ENCODE data around the gene PGRMC2. TPM values are rescaled to one million over a fixed set of nuclear protein-coding genes. Genes with fewer than 3 reads are reported as not detected.

Gene PGRMC2
- total RNA-seq, 2 donors from 2014 or later = 14.8 to 20.2 TPM

DNA sequence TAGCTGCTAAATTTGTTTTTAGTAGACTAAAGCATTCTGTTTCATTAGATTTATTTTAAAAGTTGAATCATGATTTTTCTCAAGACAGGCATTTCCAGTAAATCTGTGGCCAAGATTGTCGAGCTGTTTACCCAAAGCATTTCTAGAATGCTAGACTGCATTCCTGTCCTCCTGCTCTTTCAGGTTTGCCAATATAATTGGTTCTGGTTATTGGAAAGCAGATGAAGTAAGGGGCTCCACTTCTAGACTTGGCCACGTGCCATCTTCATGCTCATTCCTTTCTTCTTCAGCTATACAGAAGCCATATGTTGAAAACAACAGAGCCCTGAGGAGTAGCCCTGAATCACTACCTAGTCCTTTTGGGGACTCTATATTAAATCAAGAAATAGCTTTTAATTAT lies 62.5 kb downstream of the PGRMC2 start:
- no peak for DNase-seq
- intact Hi-C loops (cut with DNase I) = no loop called here
- 66 to 75% methylated on average over 2 of the region's 2 CpGs for WGBS, 2 donors

GRCh38 chr4:128221586-128221985 lies 66.0 kb downstream of the PGRMC2 start:
- Histone ChIP-seq H3K4me3 (no peak overlapping the region), H3K36me3 (replicated peaks in 1 of 2; ENCODE audit: insufficient read depth in 1 of 2, low read depth in 2 of 2) (no peaks in the 10 kb centered on the region), H3K27me3 (no peaks in the 10 kb centered on the region), H3K9me3 (no peaks in the 10 kb centered on the region), H3K4me1 (no peaks in the 10 kb centered on the region), H3K27ac (no peak overlapping the region)
- ATAC-seq (no peak), DNase-seq (no peak)
- TF ChIP-seq, protein P1, sequence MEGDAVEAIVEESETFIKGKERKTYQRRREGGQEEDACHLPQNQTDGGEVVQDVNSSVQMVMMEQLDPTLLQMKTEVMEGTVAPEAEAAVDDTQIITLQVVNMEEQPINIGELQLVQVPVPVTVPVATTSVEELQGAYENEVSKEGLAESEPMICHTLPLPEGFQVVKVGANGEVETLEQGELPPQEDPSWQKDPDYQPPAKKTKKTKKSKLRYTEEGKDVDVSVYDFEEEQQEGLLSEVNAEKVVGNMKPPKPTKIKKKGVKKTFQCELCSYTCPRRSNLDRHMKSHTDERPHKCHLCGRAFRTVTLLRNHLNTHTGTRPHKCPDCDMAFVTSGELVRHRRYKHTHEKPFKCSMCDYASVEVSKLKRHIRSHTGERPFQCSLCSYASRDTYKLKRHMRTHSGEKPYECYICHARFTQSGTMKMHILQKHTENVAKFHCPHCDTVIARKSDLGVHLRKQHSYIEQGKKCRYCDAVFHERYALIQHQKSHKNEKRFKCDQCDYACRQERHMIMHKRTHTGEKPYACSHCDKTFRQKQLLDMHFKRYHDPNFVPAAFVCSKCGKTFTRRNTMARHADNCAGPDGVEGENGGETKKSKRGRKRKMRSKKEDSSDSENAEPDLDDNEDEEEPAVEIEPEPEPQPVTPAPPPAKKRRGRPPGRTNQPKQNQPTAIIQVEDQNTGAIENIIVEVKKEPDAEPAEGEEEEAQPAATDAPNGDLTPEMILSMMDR (IDR thresholded peaks at IDR 0.05) = no peak
- TF ChIP-seq POLR2A (IDR thresholded peaks at IDR 0.05) = no peak
- intact Hi-C loops (cut with DNase I) = no loop called here

More for the DNA sequence above, 62.5 kb downstream of the PGRMC2 start:
- ATAC-seq = no peak
- H3K27me3 ChIP-seq = no peaks in the 10 kb centered on the region
- no peaks in the 10 kb centered on the region for H3K36me3 ChIP-seq (replicated peaks in 1 of 2; ENCODE audit: insufficient read depth in 1 of 2, low read depth in 2 of 2)
- no peak overlapping the region for H3K27ac ChIP-seq
- H3K4me3 ChIP-seq = no peak overlapping the region
- H3K9me3 ChIP-seq = no peaks in the 10 kb centered on the region
- no peaks in the 10 kb centered on the region for H3K4me1 ChIP-seq
- no peak for TF ChIP-seq POLR2A (IDR thresholded peaks at IDR 0.05)
- TF ChIP-seq, protein P1 (IDR thresholded peaks at IDR 0.05) = no peak

- Histone ChIP-seq H3K4me1 (no peaks in the 10 kb centered on the region), H3K27ac (no peak overlapping the region), H3K9me3 (no peaks in the 10 kb centered on the region), H3K36me3 (replicated peaks in 1 of 2; ENCODE audit: insufficient read depth in 1 of 2, low read depth in 2 of 2) (no peaks in the 10 kb centered on the region), H3K27me3 (no peaks in the 10 kb centered on the region), H3K4me3 (no peak overlapping the region)
- intact Hi-C loops (cut with DNase I) = no loop called here
- WGBS, 2 donors = 47 to 48% methylated on average over 8 of the region's 8 CpGs
- no peak for DNase-seq
- ATAC-seq = peak; percentile 58
- TF ChIP-seq, protein P1 (IDR thresholded peaks at IDR 0.05) = peak in 5 of 7 experiments; percentile 21 to 30 (median 25)
- TF ChIP-seq POLR2A (IDR thresholded peaks at IDR 0.05) = no peak
Measured at GRCh38 chr4:128220286-128221235, 67.1 kb downstream of the PGRMC2 start.

Other genes with a start within 250 kb of the PGRMC2 start
- gene LARP1B, start 226.5 kb downstream of the PGRMC2 start, total RNA-seq = 10 to 100 TPM; 49.8 to 79.8 TPM

All from body of pancreas (tissue), 4 donors.